Measurements from ENCODE around the gene STK38. TPM values are rescaled to one million over a fixed set of nuclear protein-coding genes. Genes with fewer than 3 reads are reported as not detected.

STK38 gene
- total RNA-seq, 1 experiment from 2014 or later, result 44.7 TPM

GRCh38 chr6:36489426-36489825 is 57.9 kb downstream of the STK38 start:
- ATAC-seq (no peak), DNase-seq (ENCODE audit: low read depth, low spot score) (no peak)
- H3K27ac ChIP-seq (ENCODE audit: low read length), result no peak overlapping the region
- TF ChIP-seq POLR2AphosphoS5 (IDR thresholded peaks at IDR 0.05; ENCODE audit: low read depth, low read length) (no peak), REST (IDR thresholded peaks at IDR 0.05; ENCODE audit: insufficient read depth in 1 of 2, low read depth in 2 of 2, low read length in 1 of 2) (no peak), SIN3A (IDR thresholded peaks at IDR 0.05; ENCODE audit: borderline replicate concordance, insufficient read depth, low read depth, low read length) (no peak)
- H3K4me1 ChIP-seq (ENCODE audit: control insufficient read depth, insufficient read depth, low read length), result no peaks in the 10 kb centered on the region
- H3K4me3 ChIP-seq (ENCODE audit: low read depth in 2 of 2, low read length in 2 of 2), result no peak overlapping the region
- intact Hi-C loops (cut with micrococcal nuclease; ENCODE audit: unreplicated experiment), result no loop called here
- H3K27me3 ChIP-seq (ENCODE audit: control insufficient read depth, insufficient read depth, low read length), result no peaks in the 10 kb centered on the region
- BruUV-seq (replicated peaks), result no TSS peak
- H3K9me3 ChIP-seq (ENCODE audit: control insufficient read depth, insufficient read depth, low read depth, low read length), result no peaks in the 10 kb centered on the region
- H3K36me3 ChIP-seq (ENCODE audit: control insufficient read depth, insufficient read depth, low read length), result no peaks in the 10 kb centered on the region
- POLR2A ChIA-PET, result no interaction called here
- in situ Hi-C loops (cut with HindIII; ENCODE audit: low pct_unique_long_range_greater_than_20kb, low sequenced_read_pairs), result no loop called here
- CTCF ChIA-PET, result no interaction called here

- ATAC-seq (no peak), DNase-seq (ENCODE audit: low read depth, low spot score) (no peak)
- CTCF ChIA-PET, result no interaction called here
- intact Hi-C loops (cut with micrococcal nuclease; ENCODE audit: unreplicated experiment), result no loop called here
- Histone ChIP-seq H3K4me1 (ENCODE audit: control insufficient read depth, insufficient read depth, low read length) (no peaks in the 10 kb centered on the region), H3K9me3 (ENCODE audit: control insufficient read depth, insufficient read depth, low read depth, low read length) (no peaks in the 10 kb centered on the region), H3K27me3 (ENCODE audit: control insufficient read depth, insufficient read depth, low read length) (no peaks in the 10 kb centered on the region), H3K4me3 (ENCODE audit: low read depth in 2 of 2, low read length in 2 of 2) (no peak overlapping the region), H3K36me3 (ENCODE audit: control insufficient read depth, insufficient read depth, low read length) (no peaks in the 10 kb centered on the region), H3K27ac (ENCODE audit: low read length) (no peak overlapping the region)
- BruUV-seq (replicated peaks), result no TSS peak
- TF ChIP-seq POLR2AphosphoS5 (IDR thresholded peaks at IDR 0.05; ENCODE audit: low read depth, low read length) (no peak), CTCF (IDR thresholded peaks at IDR 0.05) (no peak), REST (IDR thresholded peaks at IDR 0.05; ENCODE audit: insufficient read depth in 1 of 2, low read depth in 2 of 2, low read length in 1 of 2) (no peak), TCF7L2 (IDR thresholded peaks at IDR 0.05; ENCODE audit: low read depth, low read length) (no peak), SIN3A (IDR thresholded peaks at IDR 0.05; ENCODE audit: borderline replicate concordance, insufficient read depth, low read depth, low read length) (no peak)
- in situ Hi-C loops (cut with HindIII; ENCODE audit: low pct_unique_long_range_greater_than_20kb, low sequenced_read_pairs), result no loop called here
- POLR2A ChIA-PET, result no interaction called here
Observed at GRCh38 chr6:36488221-36488620, 59.1 kb downstream of the STK38 start.
